GM19099 (cell line): ENCODE results near the gene VRK3.

Source experiments
- POLR2A ChIP-seq: IDR thresholded peaks from 3 replicates; pipeline ENCODE4 v1.6.1; 2011; ENCODE audit warnings: low read depth; ENCODE audit not compliant: insufficient read length; ENCODE audit errors: extremely low read depth

Gene VRK3

DNA sequence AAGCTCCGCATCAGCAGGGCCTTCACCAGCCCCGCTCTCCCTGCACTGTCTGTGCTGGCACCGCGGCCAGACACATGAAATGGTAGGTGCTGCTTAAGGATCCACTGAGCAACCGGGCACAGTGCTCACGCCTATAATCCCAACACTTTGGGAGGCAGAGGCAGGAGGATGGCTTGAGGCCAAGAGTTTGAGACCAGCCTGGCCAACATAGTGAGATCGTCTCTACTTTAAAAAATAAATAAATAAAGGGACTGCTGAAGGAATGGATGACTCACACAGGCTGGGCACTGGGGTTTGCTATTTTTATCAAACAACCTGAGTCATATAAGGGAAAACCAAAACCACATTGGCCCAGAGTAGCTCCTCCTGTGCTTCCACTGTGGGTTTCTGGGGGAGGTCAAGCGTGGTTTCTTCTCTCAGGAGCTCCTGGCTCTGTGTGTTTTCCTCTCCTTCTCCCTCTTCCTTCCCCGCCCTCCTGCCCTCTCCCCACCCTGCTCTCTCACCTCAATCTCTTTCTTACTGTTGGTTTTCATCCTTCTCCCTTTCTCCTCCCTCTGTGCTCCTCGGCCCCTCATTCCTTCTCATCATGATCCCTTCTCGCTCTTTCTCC, 21.3 kb downstream of the VRK3 start:
- TF ChIP-seq POLR2A: no peak

DNA sequence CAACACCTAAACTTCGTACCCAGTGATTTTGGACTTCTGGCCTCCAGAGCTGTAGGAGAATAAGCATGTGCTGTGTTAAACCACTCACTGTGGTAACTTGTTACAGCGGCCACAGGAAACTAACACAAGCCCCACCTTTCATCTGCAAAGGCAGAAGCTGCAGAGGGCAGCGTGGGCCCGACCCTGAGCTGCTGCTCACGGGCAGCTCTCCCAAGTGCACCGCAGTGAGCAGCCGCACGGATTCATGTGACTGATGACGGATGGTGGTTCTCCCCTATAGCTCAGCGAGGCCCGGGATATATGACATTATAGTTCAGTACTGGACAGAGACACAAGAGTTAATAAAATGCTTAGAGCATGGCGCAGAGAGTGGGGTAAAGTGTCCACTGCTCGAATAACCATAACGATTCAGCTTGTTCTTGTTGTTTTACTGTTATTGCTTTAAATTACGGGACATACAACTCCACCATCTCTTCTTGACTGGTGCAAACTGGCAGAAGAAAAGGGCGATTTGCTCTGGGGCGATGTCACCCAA, 21.9 kb downstream of the VRK3 start:
- no peak for TF ChIP-seq POLR2A

DNA sequence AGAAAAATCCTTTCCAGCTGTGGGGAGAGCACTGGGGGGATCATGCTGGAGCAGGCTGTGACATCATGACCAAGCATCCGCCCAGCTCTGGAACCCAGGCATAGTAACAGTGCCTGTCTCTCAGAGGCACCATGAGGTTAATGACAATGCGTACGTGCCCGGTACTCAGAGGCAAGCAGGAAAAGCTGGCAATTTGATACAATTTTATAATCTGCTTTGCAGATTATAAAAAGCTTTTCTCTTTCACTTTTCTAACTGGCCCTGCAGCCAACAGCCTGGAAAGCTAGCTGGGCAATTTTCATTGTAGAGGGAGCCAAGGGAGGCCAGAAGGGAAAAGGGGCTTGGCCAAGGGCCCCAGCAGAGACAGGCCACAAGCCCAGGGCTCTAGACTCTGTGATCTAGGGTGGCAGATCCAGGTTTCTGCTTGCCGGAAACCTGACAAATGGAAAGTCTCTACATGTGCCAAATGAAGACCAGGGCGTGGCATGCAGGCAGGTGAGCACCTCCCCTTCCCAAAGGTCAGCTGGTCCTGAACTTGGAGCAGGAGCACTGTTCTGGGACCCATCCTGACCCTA, 22.7 kb downstream of the VRK3 start:
- no peak for TF ChIP-seq POLR2A

DNA sequence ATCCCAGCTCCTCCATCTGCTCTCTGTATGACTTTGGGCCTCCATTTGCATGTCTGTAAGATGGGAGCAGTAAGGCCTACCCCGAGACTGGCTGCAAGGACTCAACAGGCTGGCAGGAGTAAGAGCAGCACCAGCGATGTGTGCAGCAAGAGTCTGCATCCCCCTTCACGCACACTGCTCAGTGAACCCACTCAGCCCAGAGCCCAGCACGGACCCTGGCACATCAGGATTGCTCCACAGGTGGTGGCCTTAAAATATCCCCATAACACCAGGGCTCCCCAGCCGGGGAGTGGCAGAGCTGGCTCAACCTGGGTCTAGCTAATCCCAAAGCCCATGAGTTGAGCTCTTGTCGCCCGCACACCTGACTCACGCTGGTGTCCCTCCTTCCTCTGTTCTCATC, 23.4 kb downstream of the VRK3 start:
- TF ChIP-seq POLR2A: no peak

DNA sequence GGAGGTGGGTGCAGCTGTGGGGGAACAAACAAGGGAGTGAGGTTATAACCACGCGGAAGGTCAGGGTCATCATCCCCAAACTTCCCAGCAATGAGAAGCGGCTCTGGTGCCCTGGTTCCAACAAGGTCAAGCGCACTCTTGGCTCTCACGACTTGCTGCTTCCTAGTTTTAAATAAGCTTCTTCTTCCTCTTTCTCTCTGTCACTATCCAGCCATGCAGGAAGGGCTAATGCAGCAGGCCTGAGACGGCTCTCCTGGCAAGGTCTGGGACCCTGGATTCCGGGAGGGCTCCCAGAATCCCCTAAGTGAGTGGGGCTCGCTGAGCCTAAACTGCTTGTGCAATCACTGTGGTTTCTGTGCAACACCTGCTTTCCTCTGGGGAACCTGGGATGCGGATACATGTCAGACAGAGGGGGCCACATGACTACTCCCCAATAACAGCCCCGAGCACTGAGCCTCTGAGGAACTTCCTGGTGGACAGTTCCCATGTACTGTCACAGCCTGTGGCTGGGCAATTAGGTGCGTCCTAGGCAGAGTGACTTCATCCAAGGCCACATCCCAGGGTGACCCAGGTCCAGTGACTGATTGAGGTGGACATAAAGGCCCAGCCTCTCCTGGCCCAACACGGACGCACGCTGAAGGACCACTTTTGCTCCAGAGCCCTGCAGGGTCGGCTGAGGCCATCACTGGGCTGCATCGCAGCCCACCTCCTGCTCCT, 24.2 kb downstream of the VRK3 start:
- TF ChIP-seq POLR2A: no peak

DNA sequence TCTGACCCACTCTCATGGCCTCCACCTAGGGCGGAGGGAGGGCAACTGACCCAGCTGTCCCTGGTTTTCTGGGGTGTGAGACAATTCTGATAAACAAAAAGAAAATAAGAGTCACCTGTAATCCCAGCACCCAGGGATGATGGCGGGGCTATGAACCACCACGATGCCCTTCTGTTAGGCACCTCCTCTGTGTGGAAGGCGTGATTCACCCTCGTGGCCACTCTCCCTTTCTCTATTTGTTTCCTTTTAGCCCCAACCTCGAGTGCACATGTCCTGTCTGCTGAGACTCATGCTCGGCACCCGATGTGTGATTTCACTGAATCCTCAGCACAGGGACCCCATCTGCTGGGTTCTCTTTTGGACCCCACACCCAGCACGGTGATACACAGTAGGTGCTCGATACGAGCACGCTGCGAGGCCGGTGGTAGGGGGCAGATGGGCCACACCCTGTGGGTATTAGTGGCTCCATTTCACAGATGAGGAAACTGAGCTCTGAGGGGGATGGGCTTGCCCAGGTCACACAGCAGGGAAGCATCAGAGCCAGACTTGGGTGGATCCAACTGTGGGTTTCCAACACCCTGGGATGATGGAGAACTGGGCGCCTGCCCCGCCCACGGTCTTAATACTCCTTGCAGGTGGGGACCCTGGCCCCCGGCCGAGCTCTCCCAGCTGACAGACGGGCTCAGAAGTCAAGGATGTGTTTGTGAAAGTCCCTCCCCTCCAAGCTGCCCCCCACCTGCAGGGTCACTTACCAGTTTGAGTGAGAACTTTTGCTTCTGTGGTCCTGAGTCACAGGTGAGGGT, 24.9 kb downstream of the VRK3 start:
- no peak for TF ChIP-seq POLR2A

DNA sequence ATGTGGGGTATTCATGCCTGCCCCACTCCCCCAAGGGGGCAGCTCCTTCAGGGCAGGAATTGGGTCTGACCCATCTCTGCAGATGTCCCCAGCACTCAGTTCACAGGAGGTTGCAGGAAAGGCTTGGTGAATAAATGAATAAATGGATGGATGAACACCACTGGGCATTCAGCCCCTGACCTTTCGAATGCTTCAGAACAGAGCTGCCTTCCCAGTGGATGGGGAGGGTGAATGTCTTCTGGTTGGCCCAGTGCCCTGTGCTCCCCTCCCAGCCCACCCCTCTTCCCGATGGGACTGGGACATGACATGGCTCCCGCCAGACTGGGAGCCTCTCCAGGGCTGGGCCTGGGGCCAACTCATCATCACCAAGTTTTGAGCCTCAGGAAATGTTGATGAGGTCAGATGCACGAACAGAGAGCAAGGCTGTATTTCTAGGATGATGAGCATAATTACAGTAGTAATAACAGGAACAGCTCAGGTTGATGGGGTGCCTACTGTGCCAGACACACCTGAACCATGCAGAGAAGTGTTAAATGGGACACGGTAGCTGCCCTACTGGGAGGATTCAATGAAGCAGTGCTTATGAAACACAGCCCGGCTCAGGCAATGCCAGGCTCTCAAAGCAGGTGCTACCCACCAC, 25.7 kb downstream of the VRK3 start:
- no peak for TF ChIP-seq POLR2A

DNA sequence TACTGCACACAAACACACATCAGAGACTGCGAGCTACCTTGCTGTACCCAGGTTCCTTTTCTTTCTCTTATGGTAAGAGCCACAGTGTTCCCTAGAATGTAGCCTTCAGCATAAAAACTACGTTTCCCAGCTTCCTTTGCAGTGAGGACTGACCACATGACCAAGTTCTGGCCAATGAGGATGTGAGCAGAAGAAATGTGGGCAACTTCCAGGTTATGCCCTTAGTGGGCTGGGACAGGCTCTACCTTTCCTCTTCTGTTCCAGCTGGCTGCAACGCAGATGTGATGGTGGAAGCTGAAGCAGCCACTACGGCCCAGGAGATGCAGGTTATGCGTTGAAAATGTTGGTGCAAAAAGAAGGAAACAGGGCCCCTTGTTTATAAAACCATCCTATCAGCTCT, 27.5 kb downstream of the VRK3 start:
- TF ChIP-seq POLR2A: no peak

DNA sequence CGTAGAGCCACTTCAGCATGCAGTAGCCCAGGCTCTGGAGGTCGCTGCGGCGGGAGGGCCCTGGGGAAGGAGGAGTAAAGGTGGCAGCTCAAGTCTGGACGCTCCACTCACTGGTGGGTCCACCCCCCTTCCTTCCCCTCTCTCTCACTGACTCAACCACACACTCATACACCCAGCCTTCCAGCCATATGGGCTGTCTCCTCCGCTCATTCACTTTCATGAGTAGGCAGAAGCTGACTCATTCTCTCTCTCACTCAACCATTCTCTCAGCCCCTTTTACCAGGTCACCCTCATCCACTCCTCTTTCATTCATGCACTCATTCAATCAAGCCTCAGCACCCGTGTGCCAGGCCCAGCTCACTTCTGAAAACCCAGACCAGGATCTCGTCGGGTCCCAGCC, 36.7 kb downstream of the VRK3 start:
- no peak for TF ChIP-seq POLR2A

DNA sequence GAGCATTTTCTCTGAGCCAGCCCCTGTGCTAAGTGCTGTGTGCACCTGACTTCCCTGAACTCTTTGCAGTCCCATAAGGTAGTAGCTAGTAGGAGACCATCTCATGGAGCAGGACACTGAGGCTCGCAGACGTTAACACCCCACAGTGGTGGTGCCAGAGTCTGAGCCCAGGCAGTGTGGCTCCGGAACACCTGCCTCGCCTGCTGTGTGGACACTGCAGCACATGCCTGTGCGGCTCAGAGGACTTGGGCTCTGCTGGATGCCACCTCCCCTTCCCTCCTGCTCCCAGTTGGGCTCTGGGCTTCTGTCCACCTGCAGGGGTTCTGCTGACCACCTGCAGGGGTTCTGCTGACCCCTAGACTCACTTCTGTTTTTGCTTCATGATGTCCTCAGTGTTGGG, 37.2 kb downstream of the VRK3 start:
- no peak for TF ChIP-seq POLR2A

DNA sequence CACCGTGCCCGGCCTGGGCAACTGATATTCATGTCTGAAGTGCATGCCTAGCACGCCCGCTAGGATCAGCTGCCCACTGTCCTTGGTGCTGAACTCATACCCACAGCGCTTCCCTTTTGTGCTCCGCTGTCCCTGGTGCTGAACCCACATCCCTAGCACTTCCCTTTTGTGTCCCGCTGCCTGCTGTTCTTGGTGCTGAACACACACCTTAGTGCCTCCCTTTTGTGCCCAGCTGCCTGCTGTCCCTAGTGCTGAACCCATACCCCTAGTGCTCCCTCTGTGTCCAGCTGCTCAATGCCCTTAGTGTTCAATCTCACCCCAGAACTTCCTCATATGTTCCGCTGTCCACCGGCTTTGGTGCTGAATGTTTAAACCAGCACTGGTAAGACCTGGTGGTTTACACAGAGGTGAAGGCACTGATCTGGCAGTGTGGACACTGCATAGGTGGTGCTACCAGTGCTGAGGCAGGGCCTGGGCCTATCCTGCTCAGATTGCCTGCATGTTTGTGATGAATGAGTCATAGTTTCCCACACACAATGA, 37.9 kb downstream of the VRK3 start:
- no peak for TF ChIP-seq POLR2A

DNA sequence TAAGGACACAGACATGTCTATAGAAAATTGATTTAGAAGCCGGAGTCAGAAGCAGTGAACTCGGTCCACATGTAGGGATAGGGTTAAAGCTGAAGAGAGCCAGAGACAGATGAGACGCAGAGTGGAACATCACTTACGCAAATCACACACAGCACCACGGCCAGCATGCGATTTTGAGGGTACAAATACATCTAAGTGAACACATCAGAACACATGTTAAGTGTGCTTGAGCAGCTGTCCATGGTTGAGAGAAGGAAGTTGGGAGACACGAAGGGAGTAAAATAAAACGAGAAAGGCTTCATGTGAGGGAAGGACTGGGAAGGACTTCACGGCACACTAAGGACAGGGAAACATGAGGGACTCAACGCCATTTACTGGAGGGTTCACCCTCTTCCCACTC, 38.8 kb downstream of the VRK3 start:
- TF ChIP-seq POLR2A: no peak

DNA sequence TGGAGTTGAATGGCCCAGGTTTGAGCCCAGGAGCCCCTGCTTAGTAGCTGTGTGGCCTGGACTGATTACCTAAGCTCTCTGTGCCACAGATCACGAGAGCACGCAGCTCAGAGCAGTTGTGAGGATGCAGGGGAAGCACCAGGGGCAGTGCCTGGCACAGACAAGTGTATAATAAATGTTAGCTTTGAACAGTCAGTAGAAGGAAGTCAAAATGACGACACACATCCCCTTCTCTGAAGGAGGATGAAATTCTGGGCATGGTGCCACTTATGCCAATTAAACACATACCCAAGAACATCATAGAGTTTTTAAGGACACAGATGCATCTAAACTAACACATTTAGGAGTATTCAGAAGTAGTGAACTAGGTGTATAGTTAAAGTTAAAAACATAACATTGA, 39.3 kb downstream of the VRK3 start:
- TF ChIP-seq POLR2A: no peak

DNA sequence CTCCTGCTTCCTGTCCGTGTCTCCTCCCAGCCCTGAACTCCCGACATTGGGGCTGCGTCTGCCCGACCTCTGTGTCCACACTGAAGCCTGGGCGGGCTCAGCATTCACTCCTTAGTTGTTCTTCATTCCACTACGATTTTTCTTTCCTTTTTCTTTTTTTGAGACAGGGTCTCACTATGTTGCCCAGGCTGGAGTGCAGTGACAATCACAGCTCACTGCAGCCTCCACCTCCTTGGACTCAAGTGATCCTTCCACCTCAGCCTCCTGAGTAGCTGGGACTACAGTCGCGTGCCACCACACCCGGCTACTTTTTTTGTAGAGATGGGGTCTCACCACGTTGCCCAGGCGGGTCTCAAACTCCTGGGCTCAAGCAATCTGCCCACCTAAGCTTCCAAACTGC, 40.7 kb downstream of the VRK3 start:
- no peak for TF ChIP-seq POLR2A
